PC-9 (cell line): ENCODE results near the gene NDUFA12. TPM values are rescaled to one million over a fixed set of nuclear protein-coding genes. Genes with fewer than 3 reads are reported as not detected.

ENCODE experiments used
- total RNA-seq: library from RNA; stranded (reverse); gene quantifications from 2 replicates; pipeline ENCODE4 v1.2.3, GENCODE V29; 2021

Gene NDUFA12
- total RNA-seq, 1 experiment from 2014 or later: 108 TPM

Other genes with a start within 250 kb of the NDUFA12 start
- gene NR2C1, start 69.9 kb upstream of the NDUFA12 start, total RNA-seq: 24.2 and 26.4 TPM in 2 replicates
- gene FGD6, start 213.8 kb upstream of the NDUFA12 start, total RNA-seq: 18.1 and 22.0 TPM in 2 replicates
- 35.2 and 46.8 TPM in 2 replicates for gene VEZT, start 214.1 kb upstream of the NDUFA12 start, total RNA-seq